K562 (cell line): Measurements from ENCODE around the gene SPI1. TPM values are rescaled to one million over a fixed set of nuclear protein-coding genes. Genes with fewer than 3 reads are reported as not detected.

Experiments used
- ATF1 ChIP-seq, 2 experiments: fragments of 450-650 bp in 1 of 2; IDR thresholded peaks; 2 replicates each; pipeline ENCODE4 v1.6.1; 2016; ENCODE audit warnings: missing compliant biosample characterization in 1 of 2, missing genetic modification characterization in 1 of 2
- BRCA1 ChIP-seq, 2 experiments: fragments of 450-650 bp in 1 of 2; sonication (generic) in 1 of 2; formaldehyde crosslinking in 1 of 2; IDR thresholded peaks; 2 replicates each; pipeline versions ENCODE4 v1.5.0 to v1.6.1; 2017 to 2020; ENCODE audit warnings: mild to moderate bottlenecking in 1 of 2, missing genetic modification reagents in 1 of 2
- CEBPG ChIP-seq, 3 experiments: fragments of 200-800 bp in 1 of 3; sonication (Bioruptor generic) in 1 of 3; sonication (generic) in 1 of 3; formaldehyde crosslinking in 1 of 3; IDR thresholded peaks in 2 of 3; conservative IDR thresholded peaks in 1 of 3; 2 replicates each; pipeline versions ENCODE4 v1.6.1 to v1.8.0; 2016 to 2022; ENCODE audit warnings: missing compliant biosample characterization in 2 of 3, missing genetic modification characterization in 2 of 3, mild to moderate bottlenecking in 1 of 3, missing genetic modification reagents in 1 of 3
- DPF2 ChIP-seq: fragments of 450-650 bp; IDR thresholded peaks from 2 replicates; pipeline ENCODE4 v1.6.1; 2016
- ERF ChIP-seq: fragments of 450-650 bp; formaldehyde crosslinking; IDR thresholded peaks from 2 replicates; pipeline ENCODE4 v1.4.0; 2020; ENCODE audit warnings: mild to moderate bottlenecking, mixed read lengths
- FOXJ2 ChIP-seq: fragments of 200-800 bp; sonication (Bioruptor generic); IDR thresholded peaks from 2 replicates; pipeline ENCODE4 v1.6.1; 2016; ENCODE audit warnings: missing genetic modification characterization, missing compliant biosample characterization
- MYBL2 ChIP-seq, 2 experiments: fragments of 450-650 bp in 1 of 2; sonication (generic) in 1 of 2; formaldehyde crosslinking in 1 of 2; IDR thresholded peaks; 2 replicates each; pipeline versions ENCODE4 v1.6.1 to v1.8.1; 2017 to 2022; ENCODE audit warnings: borderline replicate concordance in 1 of 2, inconsistent platforms in 1 of 2, low read depth in 1 of 2, mild to moderate bottlenecking in 1 of 2, missing genetic modification reagents in 1 of 2, moderate library complexity in 1 of 2
- NCOA4 ChIP-seq: fragments of 450-650 bp; IDR thresholded peaks from 2 replicates; pipeline ENCODE4 v1.6.1; 2018; ENCODE audit warnings: mild to moderate bottlenecking; ENCODE audit not compliant: partially characterized antibody
- NFATC3 ChIP-seq: fragments of 450-650 bp; IDR thresholded peaks from 2 replicates; pipeline ENCODE4 v1.6.1; 2017; ENCODE audit warnings: mild to moderate bottlenecking
- NR2F6 ChIP-seq: fragments of 450-650 bp; formaldehyde crosslinking; IDR thresholded peaks from 2 replicates; pipeline ENCODE4 v1.4.0; 2020; ENCODE audit warnings: mild to moderate bottlenecking
- PML ChIP-seq: IDR thresholded peaks from 2 replicates; pipeline ENCODE4 v1.6.1; 2012; ENCODE audit warnings: low read length, inconsistent platforms
- SIX5 ChIP-seq, 2 experiments: IDR thresholded peaks; 2 replicates each; pipeline ENCODE4 v1.6.1; 2011; ENCODE audit warnings: low read length in 2 of 2, borderline replicate concordance in 1 of 2, low read depth in 1 of 2, mild to moderate bottlenecking in 1 of 2, moderate library complexity in 1 of 2; ENCODE audit not compliant: insufficient read depth in 1 of 2
- ZNF263 ChIP-seq: sonication (generic); formaldehyde crosslinking; IDR thresholded peaks from 2 replicates; pipeline ENCODE4 v1.8.0; 2022; ENCODE audit warnings: mild to moderate bottlenecking, missing genetic modification reagents, borderline replicate concordance
- ZNF436 ChIP-seq: fragments of 250-450, 450-650 bp; sonication (Bioruptor Pico); formaldehyde crosslinking; IDR thresholded peaks from 2 replicates; pipeline ENCODE4 v1.7.0; 2020; ENCODE audit warnings: mild to moderate bottlenecking
- ZNF780A ChIP-seq: fragments of 250-450 bp; sonication (Bioruptor Pico); IDR thresholded peaks from 2 replicates; pipeline ENCODE4 v1.5.0; 2021; ENCODE audit warnings: mild to moderate bottlenecking
- polyA plus RNA-seq, 8 experiments: library from polyadenylated mRNA; depleted of rRNA in 4 of 8; stranded (reverse) in 5 of 8; unstranded in 3 of 8; fragments of >200 nt; fragmentation: Nextera tagmentation in 2 of 8; fragmentation: Illumina TruSeq in 1 of 8; extraction: Ambion mirVana in 2 of 8; extraction: Trizol in 1 of 8; gene quantifications; 2 replicates each; pipeline versions ENCODE4 v1.2.1 to v1.2.3, GENCODE V29; 2011 to 2014; ENCODE audit warnings: inconsistent platforms in 1 of 8, missing spikeins in 1 of 8
- total RNA-seq, 7 experiments: library from RNA; depleted of rRNA in 6 of 7; stranded (reverse); fragments of >200 nt in 6 of 7; fragmentation: Illumina TruSeq in 2 of 7; extraction: Trizol in 2 of 7; gene quantifications; 2 replicates each; pipeline versions ENCODE4 v1.2.1 to v1.2.3, GENCODE V29; 2011 to 2021; ENCODE audit warnings: low replicate concordance in 1 of 7
- TF ChIP-seq, protein P1 (sequence below): fragments of 450-650 bp; IDR thresholded peaks from 2 replicates; pipeline ENCODE4 v1.6.1; 2016; ENCODE audit warnings: low read depth, mild to moderate bottlenecking, moderate library complexity
- TF ChIP-seq, protein P2 (sequence below): sonication (generic); formaldehyde crosslinking; IDR thresholded peaks from 2 replicates; pipeline ENCODE4 v1.8.0; 2022; ENCODE audit warnings: missing genetic modification reagents, mild to moderate bottlenecking, borderline replicate concordance
- TF ChIP-seq, protein P3 (sequence below): fragments of 250-450 bp; sonication (Bioruptor Pico); IDR thresholded peaks from 2 replicates; pipeline ENCODE4 v1.5.0; 2021; ENCODE audit warnings: mild to moderate bottlenecking, borderline replicate concordance
- TF ChIP-seq, protein P4 (sequence below): fragments of 450-650 bp; formaldehyde crosslinking; IDR thresholded peaks from 2 replicates; pipeline ENCODE4 v1.4.0; 2020; ENCODE audit warnings: mild to moderate bottlenecking

SPI1 gene
- total and polyA plus RNA-seq, 9 of the 15 experiments (the other 6 are each of a cell fraction or from before 2014, with no cell fraction given) = 0.10 to 33.7 (median 10.3) TPM

DNA sequence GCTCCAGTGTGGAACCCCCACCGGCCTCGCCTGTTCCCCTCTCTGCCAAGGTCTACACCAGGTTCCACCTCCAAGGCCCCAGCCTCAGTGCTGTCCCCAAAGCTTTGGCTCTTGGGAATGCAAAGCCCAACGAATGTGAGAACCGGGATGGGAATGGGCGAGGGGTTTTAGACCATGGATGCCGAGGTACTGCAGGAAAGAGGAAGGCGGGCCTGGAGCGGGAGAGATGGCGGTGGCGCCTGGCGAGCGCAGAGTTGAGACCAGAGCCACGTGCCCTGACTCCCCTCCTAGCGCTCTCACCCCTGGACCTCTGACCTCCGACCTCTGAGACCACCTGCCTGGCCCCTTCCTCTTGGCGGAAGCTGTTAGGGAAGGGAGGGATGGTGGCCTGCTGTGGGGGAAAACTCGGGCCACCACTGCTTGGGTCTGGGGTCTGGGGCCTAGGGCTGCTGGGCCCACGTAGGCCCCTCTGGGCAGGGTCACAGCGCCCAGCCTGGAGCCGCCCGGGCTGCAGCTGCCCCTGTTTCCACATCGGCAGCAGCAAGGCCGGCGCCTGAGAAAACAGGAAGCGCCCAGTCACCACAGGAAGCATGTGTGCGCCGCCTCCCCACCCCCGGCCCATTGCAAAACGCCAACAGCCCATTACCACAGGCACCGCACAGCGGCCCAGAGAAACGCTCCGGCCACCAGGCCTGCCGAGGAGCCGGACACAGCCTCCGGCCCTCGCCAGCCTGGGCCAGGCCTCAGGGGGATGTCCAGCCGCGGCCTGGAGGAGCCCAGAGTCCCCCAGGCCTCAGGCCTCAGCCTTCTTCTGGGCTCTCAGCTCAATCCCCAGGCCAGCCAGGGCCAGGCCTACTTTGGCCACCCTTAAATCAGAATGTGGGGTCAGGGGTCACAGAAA lies 16.2 kb upstream of the SPI1 start (continued):
- TF ChIP-seq, protein P1, sequence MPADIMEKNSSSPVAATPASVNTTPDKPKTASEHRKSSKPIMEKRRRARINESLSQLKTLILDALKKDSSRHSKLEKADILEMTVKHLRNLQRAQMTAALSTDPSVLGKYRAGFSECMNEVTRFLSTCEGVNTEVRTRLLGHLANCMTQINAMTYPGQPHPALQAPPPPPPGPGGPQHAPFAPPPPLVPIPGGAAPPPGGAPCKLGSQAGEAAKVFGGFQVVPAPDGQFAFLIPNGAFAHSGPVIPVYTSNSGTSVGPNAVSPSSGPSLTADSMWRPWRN = no peak
- TF ChIP-seq CEBPG (CRISPR knock-in tag; IDR thresholded peaks at IDR 0.05) (peak; percentile 77), CEBPG (tag; conservative IDR thresholded peaks at IDR 0.05 in 1 of 2, IDR thresholded peaks at IDR 0.05 in 1 of 2) (peak; percentile 56 to 73), ATF1 (CRISPR knock-in tag; IDR thresholded peaks at IDR 0.05) (no peak), ATF1 (tag; IDR thresholded peaks at IDR 0.05) (no peak), ERF (CRISPR knock-in tag) (peak; percentile 30), ZNF780A (CRISPR knock-in tag) (no peak), BRCA1 (IDR thresholded peaks at IDR 0.05) (no peak), BRCA1 (CRISPR knock-in tag; IDR thresholded peaks at IDR 0.05) (no peak), NCOA4 (no peak), FOXJ2 (tag) (no peak), DPF2 (peak; percentile 58; the same call in 1 of the 2 replicates), NFATC3 (no peak), ZNF436 (CRISPR knock-in tag) (no peak), ZNF263 (CRISPR knock-in tag) (no peak), MYBL2 (IDR thresholded peaks at IDR 0.05; ENCODE audit: low read depth) (no peak), MYBL2 (CRISPR knock-in tag; IDR thresholded peaks at IDR 0.05; ENCODE audit: borderline replicate concordance) (no peak), NR2F6 (CRISPR knock-in tag) (no peak), SIX5 (IDR thresholded peaks at IDR 0.05; ENCODE audit: borderline replicate concordance in 1 of 2, insufficient read depth in 1 of 2, low read depth in 1 of 2, low read length in 2 of 2) (no peak), PML (no peak)
- TF ChIP-seq, protein P2, sequence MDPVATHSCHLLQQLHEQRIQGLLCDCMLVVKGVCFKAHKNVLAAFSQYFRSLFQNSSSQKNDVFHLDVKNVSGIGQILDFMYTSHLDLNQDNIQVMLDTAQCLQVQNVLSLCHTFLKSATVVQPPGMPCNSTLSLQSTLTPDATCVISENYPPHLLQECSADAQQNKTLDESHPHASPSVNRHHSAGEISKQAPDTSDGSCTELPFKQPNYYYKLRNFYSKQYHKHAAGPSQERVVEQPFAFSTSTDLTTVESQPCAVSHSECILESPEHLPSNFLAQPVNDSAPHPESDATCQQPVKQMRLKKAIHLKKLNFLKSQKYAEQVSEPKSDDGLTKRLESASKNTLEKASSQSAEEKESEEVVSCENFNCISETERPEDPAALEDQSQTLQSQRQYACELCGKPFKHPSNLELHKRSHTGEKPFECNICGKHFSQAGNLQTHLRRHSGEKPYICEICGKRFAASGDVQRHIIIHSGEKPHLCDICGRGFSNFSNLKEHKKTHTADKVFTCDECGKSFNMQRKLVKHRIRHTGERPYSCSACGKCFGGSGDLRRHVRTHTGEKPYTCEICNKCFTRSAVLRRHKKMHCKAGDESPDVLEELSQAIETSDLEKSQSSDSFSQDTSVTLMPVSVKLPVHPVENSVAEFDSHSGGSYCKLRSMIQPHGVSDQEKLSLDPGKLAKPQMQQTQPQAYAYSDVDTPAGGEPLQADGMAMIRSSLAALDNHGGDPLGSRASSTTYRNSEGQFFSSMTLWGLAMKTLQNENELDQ = no peak
- TF ChIP-seq, protein P3, sequence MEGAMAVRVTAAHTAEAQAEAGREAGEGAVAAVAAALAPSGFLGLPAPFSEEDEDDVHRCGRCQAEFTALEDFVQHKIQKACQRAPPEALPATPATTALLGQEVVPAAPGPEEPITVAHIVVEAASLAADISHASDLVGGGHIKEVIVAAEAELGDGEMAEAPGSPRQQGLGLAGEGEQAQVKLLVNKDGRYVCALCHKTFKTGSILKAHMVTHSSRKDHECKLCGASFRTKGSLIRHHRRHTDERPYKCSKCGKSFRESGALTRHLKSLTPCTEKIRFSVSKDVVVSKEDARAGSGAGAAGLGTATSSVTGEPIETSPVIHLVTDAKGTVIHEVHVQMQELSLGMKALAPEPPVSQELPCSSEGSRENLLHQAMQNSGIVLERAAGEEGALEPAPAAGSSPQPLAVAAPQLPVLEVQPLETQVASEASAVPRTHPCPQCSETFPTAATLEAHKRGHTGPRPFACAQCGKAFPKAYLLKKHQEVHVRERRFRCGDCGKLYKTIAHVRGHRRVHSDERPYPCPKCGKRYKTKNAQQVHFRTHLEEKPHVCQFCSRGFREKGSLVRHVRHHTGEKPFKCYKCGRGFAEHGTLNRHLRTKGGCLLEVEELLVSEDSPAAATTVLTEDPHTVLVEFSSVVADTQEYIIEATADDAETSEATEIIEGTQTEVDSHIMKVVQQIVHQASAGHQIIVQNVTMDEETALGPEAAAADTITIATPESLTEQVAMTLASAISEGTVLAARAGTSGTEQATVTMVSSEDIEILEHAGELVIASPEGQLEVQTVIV = no peak
- TF ChIP-seq, protein P4, sequence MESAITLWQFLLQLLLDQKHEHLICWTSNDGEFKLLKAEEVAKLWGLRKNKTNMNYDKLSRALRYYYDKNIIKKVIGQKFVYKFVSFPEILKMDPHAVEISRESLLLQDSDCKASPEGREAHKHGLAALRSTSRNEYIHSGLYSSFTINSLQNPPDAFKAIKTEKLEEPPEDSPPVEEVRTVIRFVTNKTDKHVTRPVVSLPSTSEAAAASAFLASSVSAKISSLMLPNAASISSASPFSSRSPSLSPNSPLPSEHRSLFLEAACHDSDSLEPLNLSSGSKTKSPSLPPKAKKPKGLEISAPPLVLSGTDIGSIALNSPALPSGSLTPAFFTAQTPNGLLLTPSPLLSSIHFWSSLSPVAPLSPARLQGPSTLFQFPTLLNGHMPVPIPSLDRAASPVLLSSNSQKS = no peak
